ENCODE data around the gene RNH1. TPM values are rescaled to one million over a fixed set of nuclear protein-coding genes. Genes with fewer than 3 reads are reported as not detected.

Gene RNH1
- total RNA-seq, 2 donors from 2014 or later = 97.8 to 153 TPM

GRCh38 chr11:528815-529727, 22.0 kb upstream of the RNH1 start:
- ATAC-seq (no peak), DNase-seq (peak in 1 of 4 donors; percentile 13)
- TF ChIP-seq POLR2A (IDR thresholded peaks at IDR 0.05) = no peak
- TF ChIP-seq CTCF (IDR thresholded peaks at IDR 0.05) = no peak
- Histone ChIP-seq H3K4me1 (peaks cover 3% of the 10 kb centered on the region), H3K27ac (no peak overlapping the region), H3K4me3 (no peak overlapping the region), H3K36me3 (replicated peaks in 1 of 2; ENCODE audit: insufficient read depth in 1 of 2, low read depth in 2 of 2) (peaks cover 0 to 1% of the 10 kb centered on the region in 2 donors), H3K27me3 (no peaks in the 10 kb centered on the region), H3K9me3 (no peaks in the 10 kb centered on the region)
- 76 to 78% methylated on average over 19 to 27 of the region's 29 CpGs for WGBS, 2 donors
- intact Hi-C loops (cut with DNase I) = no loop called here

- Histone ChIP-seq H3K27me3 (no peaks in the 10 kb centered on the region), H3K4me1 (no peaks in the 10 kb centered on the region), H3K4me3 (no peak overlapping the region), H3K9me3 (no peaks in the 10 kb centered on the region), H3K36me3 (replicated peaks in 1 of 2; ENCODE audit: insufficient read depth in 1 of 2, low read depth in 2 of 2) (peaks cover 0 to 1% of the 10 kb centered on the region in 2 donors), H3K27ac (no peak overlapping the region)
- TF ChIP-seq CTCF (IDR thresholded peaks at IDR 0.05) = no peak
- TF ChIP-seq POLR2A (IDR thresholded peaks at IDR 0.05) = no peak
- intact Hi-C loops (cut with DNase I) = no loop called here
- no peak for ATAC-seq
- DNase-seq = no peak
- WGBS, 2 donors = 82 to 84% methylated on average over 12 to 30 of the region's 30 CpGs
These were observed 21.2 kb upstream of the RNH1 start for GRCh38 chr11:528166-528814.

GRCh38 chr11:526192-526591, 19.1 kb upstream of the RNH1 start:
- Histone ChIP-seq H3K9me3 (no peaks in the 10 kb centered on the region), H3K4me3 (no peak overlapping the region), H3K4me1 (no peaks in the 10 kb centered on the region), H3K36me3 (replicated peaks in 1 of 2; ENCODE audit: insufficient read depth in 1 of 2, low read depth in 2 of 2) (no peaks in the 10 kb centered on the region), H3K27me3 (no peaks in the 10 kb centered on the region), H3K27ac (no peak overlapping the region)
- TF ChIP-seq CTCF (IDR thresholded peaks at IDR 0.05) (no peak), POLR2A (IDR thresholded peaks at IDR 0.05) (no peak)
- no peak for ATAC-seq
- DNase-seq = no peak
- 81 to 86% methylated on average over 12 to 17 of the region's 17 CpGs for WGBS, 2 donors
- intact Hi-C loops (cut with DNase I) = no loop called here

- 84 to 90% methylated on average over 9 to 10 of the region's 10 CpGs for WGBS, 2 donors
- no peak for TF ChIP-seq CTCF (IDR thresholded peaks at IDR 0.05)
- no peak for TF ChIP-seq POLR2A (IDR thresholded peaks at IDR 0.05)
- Histone ChIP-seq H3K4me1 (peaks cover 12% of the 10 kb centered on the region), H3K27ac (no peak overlapping the region), H3K4me3 (no peak overlapping the region), H3K27me3 (no peaks in the 10 kb centered on the region), H3K36me3 (replicated peaks in 1 of 2; ENCODE audit: insufficient read depth in 1 of 2, low read depth in 2 of 2) (no peaks in the 10 kb centered on the region), H3K9me3 (no peaks in the 10 kb centered on the region)
- ATAC-seq = no peak
- no peak for DNase-seq
- intact Hi-C loops (cut with DNase I) = no loop called here
These were observed 14.2 kb upstream of the RNH1 start for GRCh38 chr11:521177-521688.

Data from body of pancreas (tissue), 4 donors.